Renal cortex interstitium (tissue), 11 donors: ENCODE results near the gene CLIC3. TPM values are rescaled to one million over a fixed set of nuclear protein-coding genes. Genes with fewer than 3 reads are reported as not detected.

Source experiments
- DNase-seq, 11 donors: peaks; one replicate each; pipeline ENCODE4 v3.0.0-alpha.2; 2013; ENCODE audit warnings: low read depth in 9 of 11, low spot score in 4 of 11; ENCODE audit errors: extremely low read depth in 1 of 11
- polyA plus RNA-seq, 3 donors: library from polyadenylated mRNA; unstranded; fragments of 120-200 nt; gene quantifications; one replicate each; pipeline ENCODE4 v1.2.1, GENCODE V29; 2013; ENCODE audit not compliant: insufficient read length in 3 of 3

The CLIC3 gene
- polyA plus RNA-seq, 3 donors = 0.37 to 0.75 (median 0.39) TPM

- DNase-seq = no peak
These were observed 35.5 kb downstream of the CLIC3 start for GRCh38 chr9:136960938-136961275.

DNA sequence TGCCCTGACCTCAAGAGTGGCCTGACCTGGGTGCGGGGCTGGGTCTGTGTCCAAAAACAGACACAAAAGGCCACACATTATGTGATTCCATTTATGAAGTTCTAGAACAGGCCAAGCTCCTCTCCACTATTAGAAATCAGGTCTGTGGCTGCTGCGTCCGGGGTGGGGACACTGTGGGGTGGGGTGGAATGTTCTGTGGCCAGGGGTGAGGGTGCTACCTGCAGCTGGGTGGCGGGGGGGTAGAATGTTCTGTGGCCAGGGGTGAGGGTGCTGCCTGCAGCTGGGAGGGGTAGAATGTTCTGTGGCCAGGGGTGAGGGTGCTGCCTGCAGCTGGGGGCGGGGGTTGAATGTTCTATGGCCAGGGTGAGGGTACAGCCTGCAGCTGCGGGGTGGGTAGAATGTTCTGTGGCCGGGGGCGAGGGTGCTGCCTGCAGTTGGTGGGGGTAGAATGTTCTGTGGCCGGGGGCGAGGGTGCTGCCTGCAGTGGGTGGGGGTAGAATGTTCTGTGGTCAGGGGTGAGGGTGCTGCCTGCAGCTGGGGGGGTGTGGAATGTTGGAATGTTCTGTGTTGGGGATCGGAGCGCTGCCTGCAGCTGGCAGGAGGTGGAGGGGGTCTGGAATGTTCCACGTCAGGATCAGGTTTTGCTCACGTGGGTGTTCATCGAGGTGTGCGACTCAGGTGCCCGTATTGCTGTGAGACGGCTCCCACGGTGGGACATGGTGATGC, 36.0 kb downstream of the CLIC3 start:
- peak in 1 of 11 donors; percentile 52 for DNase-seq

DNA sequence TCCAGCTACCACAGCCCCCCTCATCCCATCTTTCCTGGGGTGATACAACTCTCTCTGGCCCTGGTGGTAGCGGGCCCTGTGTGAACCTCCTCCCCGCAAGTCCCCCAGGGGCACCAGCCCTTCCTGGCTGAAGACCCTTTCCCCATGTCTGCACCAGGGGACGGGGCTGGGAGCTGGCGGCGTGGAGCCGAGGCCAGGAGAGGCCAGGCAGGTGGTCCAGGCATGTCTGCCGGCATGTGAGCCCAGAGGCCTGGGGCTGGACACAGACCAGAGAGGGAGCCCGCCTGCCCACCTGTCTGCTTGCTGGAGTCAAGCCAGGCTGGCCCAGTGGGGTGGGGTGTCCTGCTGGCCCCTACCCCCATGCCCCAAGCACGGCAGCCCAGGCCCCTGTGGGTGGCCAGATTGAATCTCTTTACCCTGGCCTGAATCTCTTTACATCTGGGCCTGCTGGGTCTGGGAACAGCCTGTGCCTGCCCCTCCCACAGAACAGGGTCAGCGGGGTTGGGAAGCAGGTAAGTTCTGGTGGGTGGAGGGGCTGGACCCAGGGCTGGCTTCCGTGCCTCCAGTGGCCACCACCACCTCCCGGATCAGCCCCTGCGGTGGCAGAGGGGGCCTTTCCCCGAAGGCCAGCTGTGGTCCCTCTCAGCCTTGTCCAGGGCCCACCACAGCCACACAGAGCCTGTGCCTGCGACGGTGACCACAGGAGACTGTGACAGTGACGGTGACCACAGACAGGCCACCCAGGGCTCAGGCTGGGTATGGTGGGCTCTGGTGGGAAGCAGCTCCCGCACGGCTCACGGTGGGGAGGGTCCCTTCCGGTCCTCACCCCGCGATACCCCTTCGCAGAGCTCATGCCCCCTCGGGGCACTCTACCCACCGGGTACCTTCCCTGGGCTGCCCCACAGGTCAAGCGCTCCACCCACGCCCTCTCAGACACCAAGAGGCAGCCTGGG, 37.2 kb downstream of the CLIC3 start:
- DNase-seq = no peak

- DNase-seq = no peak
These were observed 37.9 kb downstream of the CLIC3 start for GRCh38 chr9:136958473-136958872.

DNA sequence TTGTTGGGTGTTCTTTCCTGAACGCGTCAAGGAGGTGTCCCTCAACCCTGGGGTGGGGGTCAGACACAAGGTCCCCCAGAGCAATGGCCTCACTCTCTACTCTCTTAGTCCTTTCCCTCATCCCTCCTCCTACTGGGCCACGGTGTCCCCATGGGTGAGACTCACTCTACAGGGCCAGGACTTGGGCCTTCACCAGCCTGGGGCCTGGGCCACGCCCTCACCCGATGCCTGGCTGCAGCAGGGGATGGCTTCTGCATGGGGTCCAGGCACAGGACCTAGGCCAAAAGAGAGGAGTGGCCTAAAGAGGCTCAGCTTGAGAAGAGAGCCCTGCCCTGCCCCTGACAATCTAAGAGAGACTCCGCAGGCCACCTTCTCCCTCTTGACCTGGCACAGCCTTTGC, 38.5 kb downstream of the CLIC3 start:
- DNase-seq = no peak

DNA sequence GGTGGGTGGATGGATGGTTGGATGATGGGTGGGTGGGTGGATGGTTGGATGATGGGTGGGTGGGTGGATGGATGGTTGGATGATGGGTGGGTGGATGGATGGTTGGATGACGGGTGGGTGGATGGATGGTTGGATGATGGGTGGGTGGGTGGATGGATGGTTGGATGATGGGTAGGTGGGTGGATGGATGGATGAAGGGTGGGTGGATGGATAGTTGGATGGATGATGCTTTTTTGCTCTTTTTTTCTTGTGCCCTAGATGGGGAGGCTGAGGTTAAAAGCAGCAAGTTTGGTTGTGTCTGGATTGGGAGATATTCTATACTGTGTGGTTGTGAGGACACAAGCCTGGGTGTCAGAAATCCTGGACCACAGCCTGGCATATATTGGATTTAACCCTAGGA, 38.9 kb downstream of the CLIC3 start:
- DNase-seq = no peak

GRCh38 chr9:136956604-136957003, 39.8 kb downstream of the CLIC3 start:
- no peak for DNase-seq

DNA sequence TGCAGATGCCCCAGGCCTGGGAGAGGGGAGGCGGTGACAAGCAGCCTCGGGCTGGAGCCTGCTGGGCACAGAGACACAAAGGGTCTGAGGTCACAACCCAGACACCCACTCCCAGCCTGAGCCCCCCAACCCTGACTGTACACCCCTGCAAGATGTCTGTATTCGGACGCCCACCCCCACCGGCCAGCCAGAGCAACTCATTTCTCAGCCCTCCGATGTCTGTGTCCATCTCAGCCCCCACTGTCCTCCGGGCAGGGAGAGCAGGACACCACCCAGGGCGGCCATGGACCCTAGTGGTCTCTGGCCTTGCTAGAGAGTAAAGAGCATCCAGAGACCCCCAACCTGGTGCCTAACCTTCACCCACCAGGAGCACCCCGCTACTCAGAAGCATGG, 40.4 kb downstream of the CLIC3 start:
- no peak for DNase-seq

GRCh38 chr9:136955202-136955942, 41.0 kb downstream of the CLIC3 start:
- no peak for DNase-seq

- no peak for DNase-seq
These were observed 41.9 kb downstream of the CLIC3 start for GRCh38 chr9:136954270-136955083.

GRCh38 chr9:136953771-136954269, 42.5 kb downstream of the CLIC3 start:
- no peak for DNase-seq

- DNase-seq = no peak
These were observed 43.2 kb downstream of the CLIC3 start for GRCh38 chr9:136952876-136953770.

GRCh38 chr9:136952321-136952850, 44.0 kb downstream of the CLIC3 start:
- DNase-seq = no peak

GRCh38 chr9:136951541-136952320, 44.6 kb downstream of the CLIC3 start, which contains the start of gene LCN12:
LCN12 (plus strand) TSS chr9:136952273; CDS start chr9:136952328, 55 bp downstream.
- no peak for DNase-seq

DNA sequence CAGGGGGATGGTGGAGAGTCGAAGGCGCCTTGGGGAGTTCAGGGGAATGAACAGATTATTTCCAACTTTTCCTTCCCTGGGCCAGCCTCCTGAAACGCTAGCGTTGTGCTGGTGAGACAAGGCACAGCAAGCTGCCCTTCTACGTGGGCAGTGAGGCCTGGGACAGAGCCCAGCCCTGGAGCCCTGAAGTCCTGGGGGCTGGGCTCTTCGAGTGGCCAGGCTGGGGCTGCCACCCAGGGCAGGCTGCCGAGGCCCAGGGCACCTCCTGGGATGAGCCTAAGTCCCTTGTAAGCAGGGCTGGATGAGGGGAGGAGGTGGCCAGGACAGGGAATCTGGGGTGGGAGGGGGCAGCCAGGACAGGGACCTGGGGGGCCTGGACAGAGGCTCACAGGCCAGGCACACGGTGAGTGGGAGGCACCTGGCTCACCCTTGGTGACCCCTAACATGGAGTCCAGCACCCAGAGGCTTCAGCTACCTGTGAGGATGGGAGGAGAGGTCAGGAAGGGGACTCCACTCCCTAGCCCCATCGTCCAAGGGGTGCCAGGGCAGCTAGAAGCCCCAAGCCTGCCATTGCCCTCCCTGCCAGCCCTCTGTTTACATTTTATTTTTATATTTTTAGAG, 45.6 kb downstream of the CLIC3 start:
- DNase-seq = no peak
